Ishikawa (cell line): Measurements from ENCODE around the gene KIAA1217.

Experiments
- CEBPB ChIP-seq: IDR thresholded peaks from 2 replicates; pipeline ENCODE4 v1.6.1; 2012
- CREB1 ChIP-seq: IDR thresholded peaks from 2 replicates; pipeline ENCODE4 v1.6.1; 2012; ENCODE audit warnings: low read depth
- EGR1 ChIP-seq: IDR thresholded peaks from 2 replicates; pipeline ENCODE4 v1.6.1; 2012
- EP300 ChIP-seq: IDR thresholded peaks from 2 replicates; pipeline ENCODE4 v1.6.1; 2012; ENCODE audit warnings: borderline replicate concordance
- RAD21 ChIP-seq: IDR thresholded peaks from 2 replicates; pipeline ENCODE4 v1.6.1; 2012; ENCODE audit warnings: low read depth
- TAF1 ChIP-seq: IDR thresholded peaks from 2 replicates; pipeline ENCODE4 v1.6.1; 2012; ENCODE audit warnings: low read depth, mild to moderate bottlenecking
- TCF12 ChIP-seq: IDR thresholded peaks from 2 replicates; pipeline ENCODE4 v1.6.1; 2012; ENCODE audit warnings: low read depth
- YY1 ChIP-seq: IDR thresholded peaks from 2 replicates; pipeline ENCODE4 v1.6.1; 2012; ENCODE audit warnings: low read depth
- ZBTB7A ChIP-seq: IDR thresholded peaks from 2 replicates; pipeline ENCODE4 v1.6.1; 2012; ENCODE audit warnings: low read depth
- TF ChIP-seq, protein P1 (sequence below): IDR thresholded peaks from 2 replicates; pipeline ENCODE4 v1.6.1; 2012
- TF ChIP-seq, protein P2 (sequence below): IDR thresholded peaks from 2 replicates; pipeline ENCODE4 v1.6.1; 2012; ENCODE audit warnings: low read depth, mild to moderate bottlenecking
- TF ChIP-seq, protein P3 (sequence below): IDR thresholded peaks from 2 replicates; pipeline ENCODE4 v1.6.1; 2012

DNA sequence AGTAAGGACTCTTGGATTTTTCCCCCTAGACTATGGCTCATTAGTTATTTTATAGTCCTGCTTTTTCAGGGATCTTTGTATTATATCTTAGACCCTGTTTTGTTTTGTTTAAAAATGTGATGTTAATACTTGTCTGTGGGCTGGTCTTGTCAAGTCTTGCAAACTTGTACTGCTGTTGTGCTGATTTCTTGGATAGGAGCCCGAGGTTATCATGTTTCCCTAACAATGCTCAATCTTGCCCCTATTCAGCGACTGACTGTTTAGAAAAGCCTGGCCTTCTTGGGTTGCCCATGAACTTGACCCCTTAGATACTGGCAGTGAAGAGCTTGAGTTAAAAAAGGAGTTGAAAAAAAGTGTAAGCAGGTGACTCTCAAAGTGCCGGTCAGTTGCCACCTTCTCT is 115.7 kb downstream of the KIAA1217 start:
- no peak for TF ChIP-seq EP300
- TF ChIP-seq, protein P1, sequence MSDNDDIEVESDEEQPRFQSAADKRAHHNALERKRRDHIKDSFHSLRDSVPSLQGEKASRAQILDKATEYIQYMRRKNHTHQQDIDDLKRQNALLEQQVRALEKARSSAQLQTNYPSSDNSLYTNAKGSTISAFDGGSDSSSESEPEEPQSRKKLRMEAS = peak; percentile 30; the same call in 1 of the 2 replicates
- TF ChIP-seq, protein P2, sequence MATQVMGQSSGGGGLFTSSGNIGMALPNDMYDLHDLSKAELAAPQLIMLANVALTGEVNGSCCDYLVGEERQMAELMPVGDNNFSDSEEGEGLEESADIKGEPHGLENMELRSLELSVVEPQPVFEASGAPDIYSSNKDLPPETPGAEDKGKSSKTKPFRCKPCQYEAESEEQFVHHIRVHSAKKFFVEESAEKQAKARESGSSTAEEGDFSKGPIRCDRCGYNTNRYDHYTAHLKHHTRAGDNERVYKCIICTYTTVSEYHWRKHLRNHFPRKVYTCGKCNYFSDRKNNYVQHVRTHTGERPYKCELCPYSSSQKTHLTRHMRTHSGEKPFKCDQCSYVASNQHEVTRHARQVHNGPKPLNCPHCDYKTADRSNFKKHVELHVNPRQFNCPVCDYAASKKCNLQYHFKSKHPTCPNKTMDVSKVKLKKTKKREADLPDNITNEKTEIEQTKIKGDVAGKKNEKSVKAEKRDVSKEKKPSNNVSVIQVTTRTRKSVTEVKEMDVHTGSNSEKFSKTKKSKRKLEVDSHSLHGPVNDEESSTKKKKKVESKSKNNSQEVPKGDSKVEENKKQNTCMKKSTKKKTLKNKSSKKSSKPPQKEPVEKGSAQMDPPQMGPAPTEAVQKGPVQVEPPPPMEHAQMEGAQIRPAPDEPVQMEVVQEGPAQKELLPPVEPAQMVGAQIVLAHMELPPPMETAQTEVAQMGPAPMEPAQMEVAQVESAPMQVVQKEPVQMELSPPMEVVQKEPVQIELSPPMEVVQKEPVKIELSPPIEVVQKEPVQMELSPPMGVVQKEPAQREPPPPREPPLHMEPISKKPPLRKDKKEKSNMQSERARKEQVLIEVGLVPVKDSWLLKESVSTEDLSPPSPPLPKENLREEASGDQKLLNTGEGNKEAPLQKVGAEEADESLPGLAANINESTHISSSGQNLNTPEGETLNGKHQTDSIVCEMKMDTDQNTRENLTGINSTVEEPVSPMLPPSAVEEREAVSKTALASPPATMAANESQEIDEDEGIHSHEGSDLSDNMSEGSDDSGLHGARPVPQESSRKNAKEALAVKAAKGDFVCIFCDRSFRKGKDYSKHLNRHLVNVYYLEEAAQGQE = no peak
- TF ChIP-seq RAD21 = no peak
- no peak for TF ChIP-seq TAF1
- TF ChIP-seq CEBPB = no peak
- no peak for TF ChIP-seq YY1
- TF ChIP-seq EGR1 = no peak
- TF ChIP-seq CREB1 = no peak
- TF ChIP-seq, protein P3, sequence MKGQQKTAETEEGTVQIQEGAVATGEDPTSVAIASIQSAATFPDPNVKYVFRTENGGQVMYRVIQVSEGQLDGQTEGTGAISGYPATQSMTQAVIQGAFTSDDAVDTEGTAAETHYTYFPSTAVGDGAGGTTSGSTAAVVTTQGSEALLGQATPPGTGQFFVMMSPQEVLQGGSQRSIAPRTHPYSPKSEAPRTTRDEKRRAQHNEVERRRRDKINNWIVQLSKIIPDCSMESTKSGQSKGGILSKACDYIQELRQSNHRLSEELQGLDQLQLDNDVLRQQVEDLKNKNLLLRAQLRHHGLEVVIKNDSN = no peak
- no peak for TF ChIP-seq ZBTB7A
- no peak for TF ChIP-seq TCF12
